PC-9 (cell line): Measurements from ENCODE around the gene PGAP6. TPM values are rescaled to one million over a fixed set of nuclear protein-coding genes. Genes with fewer than 3 reads are reported as not detected.

Experiments used
- BruUV-seq: library from RNA; stranded (reverse); fragments of 400-500 nt; replicated peaks from 2 replicates; lab custom pipeline; 2021; lab: Mats Ljungman, UMichigan
- CTCF ChIA-PET: fragments of 300-600 bp; sonication (Branson Sonifier 250); formaldehyde crosslinking; loops from one replicate; lab custom pipeline; 2022; ENCODE audit warnings: antibody characterized with exemption; lab: Charles Lee
- POLR2A ChIA-PET: fragments of 300-600 bp; sonication (Branson Sonifier 250); formaldehyde crosslinking; loops from one replicate; lab custom pipeline; 2022; ENCODE audit warnings: antibody characterized with exemption; ENCODE audit not compliant: unreplicated experiment; lab: Charles Lee
- DNase-seq, 2 experiments: peaks; one replicate each; pipeline versions ENCODE4 v3.0.0 to v3.0.0-alpha.2; 2015 to 2022; ENCODE audit warnings: mixed read lengths in 1 of 2
- H2AFZ ChIP-seq: fragments of 200-600 bp; sonication (generic); 2 replicates; pipeline ENCODE4 v1.8.1; 2017; ENCODE audit warnings: antibody characterized with exemption
- H3F3A ChIP-seq: fragments of 200-600 bp; sonication (generic); 2 replicates; pipeline ENCODE4 v1.8.1; 2017; ENCODE audit warnings: antibody characterized with exemption, mild to moderate bottlenecking, low read depth; ENCODE audit not compliant: insufficient read depth
- H3K27ac ChIP-seq: fragments of 200-600 bp; sonication (generic); 2 replicates; pipeline ENCODE4 v1.6.1; 2016; ENCODE audit warnings: mixed run types
- H3K27me3 ChIP-seq: fragments of 200-600 bp; sonication (generic); 2 replicates; pipeline ENCODE4 v1.6.1; 2016; ENCODE audit warnings: low read depth, mixed run types; ENCODE audit not compliant: insufficient read depth
- H3K36me3 ChIP-seq: fragments of 200-600 bp; sonication (generic); 2 replicates; pipeline ENCODE4 v1.6.1; 2016; ENCODE audit warnings: low read depth, mixed run types
- H3K4me1 ChIP-seq: fragments of 200-600 bp; sonication (generic); replicated peaks from 2 replicates; pipeline ENCODE4 v1.6.1; 2016; ENCODE audit warnings: mixed run types; ENCODE audit not compliant: insufficient read depth
- H3K4me2 ChIP-seq: fragments of 200-600 bp; sonication (generic); 2 replicates; pipeline ENCODE4 v1.6.1; 2017; ENCODE audit warnings: mixed run types
- H3K4me3 ChIP-seq: fragments of 200-600 bp; sonication (generic); 2 replicates; pipeline ENCODE4 v1.6.1; 2016; ENCODE audit warnings: mixed run types
- H3K79me2 ChIP-seq: fragments of 200-600 bp; sonication (generic); 2 replicates; pipeline ENCODE4 v1.6.1; 2017; ENCODE audit warnings: low read depth, mixed run types
- H3K9me2 ChIP-seq: fragments of 200-600 bp; sonication (generic); 2 replicates; pipeline ENCODE4 v1.8.1; 2017; ENCODE audit warnings: mild to moderate bottlenecking; ENCODE audit not compliant: insufficient read depth
- H3K9me3 ChIP-seq: fragments of 200-600 bp; sonication (generic); 2 replicates; pipeline ENCODE4 v1.8.1; 2016; ENCODE audit warnings: low read depth; ENCODE audit not compliant: insufficient read depth
- H4K20me1 ChIP-seq: fragments of 200-600 bp; sonication (generic); 2 replicates; pipeline ENCODE4 v1.8.1; 2017; ENCODE audit not compliant: insufficient read depth
- CTCF ChIP-seq: fragments of 200-600 bp; sonication (generic); conservative IDR thresholded peaks from 2 replicates; pipeline ENCODE4 v1.6.1; 2017; ENCODE audit warnings: mixed run types, antibody characterized with exemption, mild to moderate bottlenecking, moderate library complexity
- EZH2 ChIP-seq: fragments of 200-600 bp; sonication (generic); IDR thresholded peaks from 2 replicates; pipeline ENCODE4 v1.8.0; 2017; ENCODE audit warnings: antibody characterized with exemption, low read depth
- intact Hi-C: fragments of 100-400 bp; cut with micrococcal nuclease; formaldehyde crosslinking; loops from one replicate; pipeline ENCODE4 v1.10.0; 2022; ENCODE audit not compliant: unreplicated experiment
- total RNA-seq: library from RNA; stranded (reverse); gene quantifications from 2 replicates; pipeline ENCODE4 v1.2.3, GENCODE V29; 2021

Gene PGAP6
- total RNA-seq, 1 experiment from 2014 or later, result 45.6 TPM

- no peak for DNase-seq
- Histone ChIP-seq H2AFZ (no peak overlapping the region), H3K4me1 (peaks cover 20% of the 10 kb centered on the region), H3K36me3 (no peaks in the 10 kb centered on the region), H3K9me3 (no peaks in the 10 kb centered on the region), H3K27me3 (no peaks in the 10 kb centered on the region), H3K27ac (no peak overlapping the region), H3K4me2 (no peak overlapping the region), H3K9me2 (no peaks in the 10 kb centered on the region), H4K20me1 (no peaks in the 10 kb centered on the region), H3K4me3 (no peak overlapping the region), H3K79me2 (peaks cover 9% of the 10 kb centered on the region; the same call in 1 of the 2 replicates), H3F3A (peaks cover 62% of the 10 kb centered on the region)
- ChIA-PET CTCF (no interaction called here), POLR2A (no interaction called here)
- TF ChIP-seq EZH2 (no peak), CTCF (no peak)
- intact Hi-C loops, result no loop called here
- BruUV-seq, result no TSS peak
These were observed 17.0 kb upstream of the PGAP6 start for GRCh38 chr16:398561-399339.

- no peaks in the 10 kb centered on the region for H3K27me3 ChIP-seq
- H3K9me3 ChIP-seq, result no peaks in the 10 kb centered on the region
- no peak overlapping the region for H2AFZ ChIP-seq
- no peak for TF ChIP-seq EZH2
- TF ChIP-seq CTCF, result no peak
- H3F3A ChIP-seq, result peaks cover 53% of the 10 kb centered on the region
- peaks cover 6% of the 10 kb centered on the region; the same call in 1 of the 2 replicates for H3K79me2 ChIP-seq
- no peaks in the 10 kb centered on the region for H4K20me1 ChIP-seq
- DNase-seq, result no peak
- POLR2A ChIA-PET, result no interaction called here
- H3K4me3 ChIP-seq, result no peak overlapping the region
- no peak overlapping the region for H3K4me2 ChIP-seq
- peaks cover 16% of the 10 kb centered on the region for H3K4me1 ChIP-seq
- H3K27ac ChIP-seq, result no peak overlapping the region
- no peaks in the 10 kb centered on the region for H3K9me2 ChIP-seq
- no TSS peak for BruUV-seq
- CTCF ChIA-PET, result no interaction called here
- intact Hi-C loops, result no loop called here
- no peaks in the 10 kb centered on the region for H3K36me3 ChIP-seq
These were observed 16.1 kb upstream of the PGAP6 start for GRCh38 chr16:397736-398332.

- Histone ChIP-seq H3K27ac (no peak within 1 kb of the TSS), H4K20me1 (no peaks in the 10 kb centered on the region), H3K27me3 (no peaks in the 10 kb centered on the region), H3K4me1 (peaks cover 16% of the 10 kb centered on the region), H3K79me2 (0 out of 2 replicates have a peak, but pooled peaks cover 2% of the 10 kb centered on the region), H3K9me3 (no peaks in the 10 kb centered on the region), H3K36me3 (no peaks in the 10 kb centered on the region), H3K4me3 (peak within 1 kb of the TSS; percentile 60), H3F3A (peaks cover 51% of the 10 kb centered on the region), H3K4me2 (peak within 1 kb of the TSS; percentile 94), H3K9me2 (no peaks in the 10 kb centered on the region), H2AFZ (peak within 1 kb of the TSS; percentile 61)
- ChIA-PET CTCF (interaction anchor here (0.7 kb wide), 1 partner anchor 271 kb away, joined by 6 read pairs; no protein-coding TSS in a partner anchor), POLR2A (interaction anchor here (0.5 to 0.7 kb wide), 2 partner anchors 15 to 912 kb away, joined by 14 to 20 read pairs; partner anchors contain the start of gene UBE2I)
- DNase-seq, result no peak
- intact Hi-C loops, result no loop called here
- BruUV-seq, result no TSS peak
- TF ChIP-seq CTCF, result no peak
- no peak for TF ChIP-seq EZH2
These were observed 15.4 kb upstream of the PGAP6 start, which contains the start of gene NME4 for GRCh38 chr16:397135-397661. Gene NME4, plus strand, starts transcription at chr16:397199. Its CDS starts 24 bp downstream, at chr16:397223.
